Stimulated activated CD4-positive, alpha-beta T cell treated with anti-CD3 and anti-CD28 coated beads, Interleukin-12 subunit alpha, Interleukin-12 subunit beta, amount 100 ng/mL, for 24 hours (primary cell): ENCODE measurements around the gene NCS1.

Source experiments
- DNase-seq, 2 experiments: peaks; one replicate each; pipeline ENCODE4 v3.0.0-alpha.2; 2020; ENCODE audit warnings: low read depth in 2 of 2

Gene NCS1

GRCh38 chr9:130172161-130172857 is at the start of gene NCS1:
TSS of gene NCS1 (plus strand) at chr9:130172404. CDS start at chr9:130172664, 260 bp downstream.
- peak; percentile 12 to 50 for DNase-seq

GRCh38 chr9:130122456-130122855 is 49.7 kb upstream of the NCS1 start:
- DNase-seq = no peak

GRCh38 chr9:130124085-130124860 is 47.9 kb upstream of the NCS1 start:
- DNase-seq = no peak

- no peak for DNase-seq
Observed at GRCh38 chr9:130126721-130127433, 45.3 kb upstream of the NCS1 start.

- DNase-seq = peak; percentile 33 to 55
Observed at GRCh38 chr9:130128251-130128650, 44.0 kb upstream of the NCS1 start.

- peak; percentile 26 to 40 for DNase-seq
Observed at GRCh38 chr9:130128733-130129431, 43.3 kb upstream of the NCS1 start.

GRCh38 chr9:130129432-130130061 is 42.7 kb upstream of the NCS1 start:
- peak in 1 of 2 experiments; percentile 27 for DNase-seq

GRCh38 chr9:130132746-130133145 is 39.5 kb upstream of the NCS1 start:
- DNase-seq = no peak

- DNase-seq = no peak
Observed at GRCh38 chr9:130137081-130137640, 35.0 kb upstream of the NCS1 start.

GRCh38 chr9:130137641-130138081 is 34.5 kb upstream of the NCS1 start:
- no peak for DNase-seq

GRCh38 chr9:130138171-130138653 is 34.0 kb upstream of the NCS1 start:
- no peak for DNase-seq

GRCh38 chr9:130138791-130139190 is 33.4 kb upstream of the NCS1 start:
- DNase-seq = no peak

GRCh38 chr9:130139251-130139650 is 33.0 kb upstream of the NCS1 start:
- DNase-seq = no peak

GRCh38 chr9:130140706-130141105 is 31.5 kb upstream of the NCS1 start:
- peak in 1 of 2 experiments; percentile 35 for DNase-seq

GRCh38 chr9:130142056-130142455 is 30.1 kb upstream of the NCS1 start:
- no peak for DNase-seq

GRCh38 chr9:130142641-130143040 is 29.6 kb upstream of the NCS1 start:
- no peak for DNase-seq

- DNase-seq = no peak
Observed at GRCh38 chr9:130143279-130143893, 28.8 kb upstream of the NCS1 start.

- no peak for DNase-seq
Observed at GRCh38 chr9:130143958-130144366, 28.2 kb upstream of the NCS1 start.

- no peak for DNase-seq
Observed at GRCh38 chr9:130144703-130145102, 27.5 kb upstream of the NCS1 start.

GRCh38 chr9:130145658-130146057 is 26.5 kb upstream of the NCS1 start:
- DNase-seq = no peak
